Measurements from ENCODE around the gene ATXN1. TPM values are rescaled to one million over a fixed set of nuclear protein-coding genes. Genes with fewer than 3 reads are reported as not detected.

The ATXN1 gene
- total RNA-seq, 1 donor: 48.5 TPM

DNA sequence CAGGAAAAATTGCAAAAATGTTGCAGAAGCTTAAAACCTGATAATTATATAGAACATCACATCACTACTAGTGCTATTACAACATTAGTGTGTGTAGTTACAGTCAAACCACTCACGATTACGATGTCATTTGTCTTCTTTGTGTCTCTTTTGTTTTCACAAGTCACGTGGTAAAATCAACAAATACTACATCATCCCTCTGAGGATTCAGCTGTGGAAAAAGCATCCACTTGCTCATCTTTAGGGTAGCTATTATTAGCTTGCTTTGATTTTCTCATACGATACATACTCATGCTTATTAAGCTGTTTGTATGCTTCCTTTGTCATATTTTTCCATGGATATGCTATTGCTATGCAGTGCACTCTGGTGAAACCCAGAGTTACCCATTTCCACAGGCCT, 22.2 kb upstream of the ATXN1 start:
- Histone ChIP-seq H3K27ac (ENCODE audit: low read depth, low read length) (no peak overlapping the region), H3K9me3 (ENCODE audit: low read depth, low read length) (no peaks in the 10 kb centered on the region), H4K20me1 (ENCODE audit: insufficient read depth, low read length) (no peaks in the 10 kb centered on the region), H3K27me3 (ENCODE audit: insufficient read depth, low read length) (no peaks in the 10 kb centered on the region), H2AFZ (ENCODE audit: low read length) (peak overlapping the region; percentile 7), H3K4me1 (ENCODE audit: insufficient read depth, low read length) (no peaks in the 10 kb centered on the region), H3K79me2 (ENCODE audit: insufficient read depth, low read length) (no peaks in the 10 kb centered on the region), H3K4me3 (ENCODE audit: insufficient read depth, low read length) (no peak overlapping the region), H3K4me2 (ENCODE audit: insufficient read depth, low read length) (no peak overlapping the region), H3K36me3 (ENCODE audit: insufficient read depth, low read length) (no peaks in the 10 kb centered on the region)
- no peak for TF ChIP-seq CTCF (IDR thresholded peaks at IDR 0.05; ENCODE audit: extremely low read depth, low read depth, low read length)
- no peak for DNase-seq (ENCODE audit: insufficient read length, low spot score, missing footprints)

DNA sequence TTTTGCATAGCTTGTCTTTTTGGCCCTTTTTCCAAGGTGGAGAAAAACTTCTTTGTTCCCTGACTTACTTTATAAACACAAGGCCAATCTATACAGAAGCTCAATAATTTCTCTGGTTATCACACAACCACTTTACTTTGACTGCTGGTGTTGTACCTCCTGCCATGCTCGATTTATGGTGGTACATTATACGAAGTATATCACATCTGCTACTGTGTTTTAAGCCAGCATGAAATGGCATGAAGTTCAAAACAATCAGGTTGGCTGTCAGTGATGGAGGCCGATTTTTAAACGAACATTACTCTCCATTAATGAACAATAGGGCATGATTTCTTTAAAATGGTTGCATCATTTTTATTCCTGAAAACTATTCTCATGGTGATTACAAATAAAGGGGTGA, 21.0 kb upstream of the ATXN1 start:
- no peak overlapping the region for H3K27ac ChIP-seq (ENCODE audit: low read depth, low read length)
- H3K79me2 ChIP-seq (ENCODE audit: insufficient read depth, low read length): no peaks in the 10 kb centered on the region
- TF ChIP-seq CTCF (IDR thresholded peaks at IDR 0.05; ENCODE audit: extremely low read depth, low read depth, low read length): no peak
- no peaks in the 10 kb centered on the region for H3K4me1 ChIP-seq (ENCODE audit: insufficient read depth, low read length)
- H3K27me3 ChIP-seq (ENCODE audit: insufficient read depth, low read length): no peaks in the 10 kb centered on the region
- DNase-seq (ENCODE audit: insufficient read length, low spot score, missing footprints): no peak
- no peak overlapping the region for H3K4me2 ChIP-seq (ENCODE audit: insufficient read depth, low read length)
- no peak overlapping the region for H3K4me3 ChIP-seq (ENCODE audit: insufficient read depth, low read length)
- no peak overlapping the region for H2AFZ ChIP-seq (ENCODE audit: low read length)
- no peaks in the 10 kb centered on the region for H4K20me1 ChIP-seq (ENCODE audit: insufficient read depth, low read length)
- H3K36me3 ChIP-seq (ENCODE audit: insufficient read depth, low read length): no peaks in the 10 kb centered on the region
- no peaks in the 10 kb centered on the region for H3K9me3 ChIP-seq (ENCODE audit: low read depth, low read length)

- H3K4me1 ChIP-seq (ENCODE audit: insufficient read depth, low read length): no peaks in the 10 kb centered on the region
- H3K4me3 ChIP-seq (ENCODE audit: insufficient read depth, low read length): no peak overlapping the region
- H3K79me2 ChIP-seq (ENCODE audit: insufficient read depth, low read length): no peaks in the 10 kb centered on the region
- H4K20me1 ChIP-seq (ENCODE audit: insufficient read depth, low read length): no peaks in the 10 kb centered on the region
- H3K36me3 ChIP-seq (ENCODE audit: insufficient read depth, low read length): no peaks in the 10 kb centered on the region
- H2AFZ ChIP-seq (ENCODE audit: low read length): no peak overlapping the region
- no peaks in the 10 kb centered on the region for H3K27me3 ChIP-seq (ENCODE audit: insufficient read depth, low read length)
- H3K4me2 ChIP-seq (ENCODE audit: insufficient read depth, low read length): no peak overlapping the region
- H3K27ac ChIP-seq (ENCODE audit: low read depth, low read length): no peak overlapping the region
- no peak for DNase-seq (ENCODE audit: insufficient read length, low spot score, missing footprints)
- TF ChIP-seq CTCF (IDR thresholded peaks at IDR 0.05; ENCODE audit: extremely low read depth, low read depth, low read length): no peak
- H3K9me3 ChIP-seq (ENCODE audit: low read depth, low read length): no peaks in the 10 kb centered on the region
Measured at GRCh38 chr6:16781348-16782169, 20.3 kb upstream of the ATXN1 start.

GRCh38 chr6:16778521-16778920, 17.3 kb upstream of the ATXN1 start:
- TF ChIP-seq CTCF (IDR thresholded peaks at IDR 0.05; ENCODE audit: extremely low read depth, low read depth, low read length): no peak

More at GRCh38 chr6:16778521-16778920, 17.3 kb upstream of the ATXN1 start:
- H3K79me2 ChIP-seq (ENCODE audit: insufficient read depth, low read length): no peaks in the 10 kb centered on the region
- H4K20me1 ChIP-seq (ENCODE audit: insufficient read depth, low read length): no peaks in the 10 kb centered on the region
- no peak overlapping the region for H3K27ac ChIP-seq (ENCODE audit: low read depth, low read length)
- no peak overlapping the region for H2AFZ ChIP-seq (ENCODE audit: low read length)
- H3K4me2 ChIP-seq (ENCODE audit: insufficient read depth, low read length): no peak overlapping the region
- no peaks in the 10 kb centered on the region for H3K36me3 ChIP-seq (ENCODE audit: insufficient read depth, low read length)
- no peaks in the 10 kb centered on the region for H3K27me3 ChIP-seq (ENCODE audit: insufficient read depth, low read length)
- H3K4me3 ChIP-seq (ENCODE audit: insufficient read depth, low read length): no peak overlapping the region
- H3K9me3 ChIP-seq (ENCODE audit: low read depth, low read length): no peaks in the 10 kb centered on the region
- no peak for DNase-seq (ENCODE audit: insufficient read length, low spot score, missing footprints)
- no peaks in the 10 kb centered on the region for H3K4me1 ChIP-seq (ENCODE audit: insufficient read depth, low read length)
